ENCODE results near the gene JARID2.

DNA sequence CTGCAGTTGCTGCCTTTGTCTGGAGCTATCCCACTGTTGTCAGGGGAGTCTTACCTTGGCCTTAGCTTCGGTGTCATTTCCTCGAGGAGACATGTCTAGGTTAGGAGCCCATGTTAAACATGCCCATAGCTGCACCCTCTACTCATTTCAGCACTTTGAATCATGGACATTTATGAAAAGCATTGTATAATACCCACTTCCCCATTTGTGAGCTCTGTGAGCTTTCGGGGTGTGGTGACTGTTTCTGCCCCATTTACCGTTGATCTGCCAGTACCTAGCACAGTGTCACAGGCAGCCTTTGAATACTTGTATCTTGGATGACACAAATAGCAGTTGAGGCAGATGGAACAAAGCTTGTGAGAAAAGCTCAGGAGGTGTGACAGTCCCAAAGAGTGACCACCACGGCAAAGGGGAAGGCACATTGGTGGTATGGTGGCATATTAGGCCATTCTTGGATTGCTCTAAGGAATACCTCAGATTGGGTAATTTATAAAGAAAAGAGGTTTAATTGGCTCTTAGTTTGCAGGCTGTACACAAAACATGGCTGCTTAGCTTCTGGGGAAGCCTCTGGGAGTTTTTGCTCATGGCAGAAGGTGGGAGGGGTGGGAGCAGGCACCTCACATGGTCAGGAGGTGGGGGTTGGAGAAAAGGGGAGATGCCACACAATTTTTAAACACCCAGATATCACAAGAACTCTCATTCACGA, 42.0 kb downstream of the JARID2 start:
- TF ChIP-seq, protein P1, sequence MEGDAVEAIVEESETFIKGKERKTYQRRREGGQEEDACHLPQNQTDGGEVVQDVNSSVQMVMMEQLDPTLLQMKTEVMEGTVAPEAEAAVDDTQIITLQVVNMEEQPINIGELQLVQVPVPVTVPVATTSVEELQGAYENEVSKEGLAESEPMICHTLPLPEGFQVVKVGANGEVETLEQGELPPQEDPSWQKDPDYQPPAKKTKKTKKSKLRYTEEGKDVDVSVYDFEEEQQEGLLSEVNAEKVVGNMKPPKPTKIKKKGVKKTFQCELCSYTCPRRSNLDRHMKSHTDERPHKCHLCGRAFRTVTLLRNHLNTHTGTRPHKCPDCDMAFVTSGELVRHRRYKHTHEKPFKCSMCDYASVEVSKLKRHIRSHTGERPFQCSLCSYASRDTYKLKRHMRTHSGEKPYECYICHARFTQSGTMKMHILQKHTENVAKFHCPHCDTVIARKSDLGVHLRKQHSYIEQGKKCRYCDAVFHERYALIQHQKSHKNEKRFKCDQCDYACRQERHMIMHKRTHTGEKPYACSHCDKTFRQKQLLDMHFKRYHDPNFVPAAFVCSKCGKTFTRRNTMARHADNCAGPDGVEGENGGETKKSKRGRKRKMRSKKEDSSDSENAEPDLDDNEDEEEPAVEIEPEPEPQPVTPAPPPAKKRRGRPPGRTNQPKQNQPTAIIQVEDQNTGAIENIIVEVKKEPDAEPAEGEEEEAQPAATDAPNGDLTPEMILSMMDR (conservative IDR thresholded peaks at IDR 0.05; ENCODE audit: low read length), result no peak
- TF ChIP-seq EZH2phosphoT487 (IDR thresholded peaks at IDR 0.05; ENCODE audit: borderline replicate concordance, low read depth, low read length), result no peak
